BE2C (cell line): ENCODE measurements around the gene UBR3.
A peak's percentile ranks its signal among the peaks of the same experiment; 100 is the strongest.

Experiments used
- DNase-seq: peaks from one replicate; pipeline ENCODE4 v3.0.0-alpha.2; 2020
- H3K27me3 ChIP-seq: fragments of 250-450 bp; sonication (Bioruptor Pico); 2 replicates; pipeline ENCODE4 v1.5.1; 2020; ENCODE audit warnings: mild to moderate bottlenecking
- H3K36me3 ChIP-seq: fragments of 250-450 bp; sonication (Bioruptor Pico); 2 replicates; pipeline ENCODE4 v1.5.1; 2020; ENCODE audit warnings: mild to moderate bottlenecking
- H3K4me1 ChIP-seq: fragments of 250-450 bp; sonication (Bioruptor Pico); 2 replicates; pipeline ENCODE4 v1.5.1; 2020
- H3K4me3 ChIP-seq: 2 replicates; pipeline ENCODE4 v1.5.1; 2011; ENCODE audit warnings: low read depth, low read length
- H3K9me3 ChIP-seq: fragments of 250-450 bp; sonication (Bioruptor Pico); 2 replicates; pipeline ENCODE4 v1.5.1; 2020
- TF ChIP-seq, protein P1 (sequence below): IDR thresholded peaks from 2 replicates; pipeline ENCODE4 v1.5.1; 2012; ENCODE audit warnings: mild to moderate bottlenecking, low read depth, low read length

UBR3 gene

DNA sequence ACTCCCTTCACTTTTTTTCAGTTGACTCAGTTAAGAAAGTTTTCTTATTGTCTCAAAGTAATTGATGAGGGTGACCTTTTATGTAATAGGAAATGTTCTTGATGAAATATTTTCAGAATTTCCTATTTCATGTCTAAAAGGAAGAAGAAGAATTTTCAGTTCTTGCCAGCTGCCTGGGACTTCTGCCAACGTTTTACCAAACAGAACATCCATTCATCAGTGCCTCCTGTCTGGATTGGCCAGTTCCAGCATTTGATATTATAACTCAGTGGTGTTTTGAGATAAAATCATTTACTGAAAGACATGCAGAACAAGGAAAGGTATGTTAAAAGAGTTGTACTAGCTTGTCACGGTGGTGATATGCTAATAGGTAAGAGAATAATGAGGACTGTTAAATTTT is 246.0 kb downstream of the UBR3 start:
- Histone ChIP-seq H3K9me3 (no peaks in the 10 kb centered on the region), H3K4me1 (no peaks in the 10 kb centered on the region), H3K36me3 (no peaks in the 10 kb centered on the region), H3K4me3 (no peak overlapping the region), H3K27me3 (no peaks in the 10 kb centered on the region)
- peak; percentile 17 for DNase-seq
- TF ChIP-seq, protein P1, sequence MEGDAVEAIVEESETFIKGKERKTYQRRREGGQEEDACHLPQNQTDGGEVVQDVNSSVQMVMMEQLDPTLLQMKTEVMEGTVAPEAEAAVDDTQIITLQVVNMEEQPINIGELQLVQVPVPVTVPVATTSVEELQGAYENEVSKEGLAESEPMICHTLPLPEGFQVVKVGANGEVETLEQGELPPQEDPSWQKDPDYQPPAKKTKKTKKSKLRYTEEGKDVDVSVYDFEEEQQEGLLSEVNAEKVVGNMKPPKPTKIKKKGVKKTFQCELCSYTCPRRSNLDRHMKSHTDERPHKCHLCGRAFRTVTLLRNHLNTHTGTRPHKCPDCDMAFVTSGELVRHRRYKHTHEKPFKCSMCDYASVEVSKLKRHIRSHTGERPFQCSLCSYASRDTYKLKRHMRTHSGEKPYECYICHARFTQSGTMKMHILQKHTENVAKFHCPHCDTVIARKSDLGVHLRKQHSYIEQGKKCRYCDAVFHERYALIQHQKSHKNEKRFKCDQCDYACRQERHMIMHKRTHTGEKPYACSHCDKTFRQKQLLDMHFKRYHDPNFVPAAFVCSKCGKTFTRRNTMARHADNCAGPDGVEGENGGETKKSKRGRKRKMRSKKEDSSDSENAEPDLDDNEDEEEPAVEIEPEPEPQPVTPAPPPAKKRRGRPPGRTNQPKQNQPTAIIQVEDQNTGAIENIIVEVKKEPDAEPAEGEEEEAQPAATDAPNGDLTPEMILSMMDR: no peak

DNA sequence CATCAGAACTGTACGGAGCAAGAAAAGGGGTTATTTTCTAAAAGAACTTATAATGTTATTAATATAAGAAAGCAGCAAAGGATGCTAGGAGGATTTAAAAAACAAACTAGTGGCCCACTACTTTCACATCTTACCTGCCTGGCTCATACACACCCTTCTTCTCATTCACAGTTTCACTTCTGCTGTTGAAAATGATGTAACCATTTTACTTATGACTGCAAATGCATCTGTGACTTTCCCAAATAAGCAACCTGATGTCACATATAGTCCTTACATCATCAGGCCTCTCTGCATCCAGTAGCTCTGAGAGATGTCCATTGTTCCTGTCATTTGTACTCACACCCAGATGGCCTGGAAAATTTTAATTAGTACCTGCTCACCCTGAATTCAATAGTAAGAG is 248.9 kb downstream of the UBR3 start:
- Histone ChIP-seq H3K4me3 (no peak overlapping the region), H3K4me1 (no peaks in the 10 kb centered on the region), H3K27me3 (no peaks in the 10 kb centered on the region), H3K36me3 (no peaks in the 10 kb centered on the region), H3K9me3 (no peaks in the 10 kb centered on the region)
- TF ChIP-seq, protein P1: no peak
- DNase-seq: no peak

DNA sequence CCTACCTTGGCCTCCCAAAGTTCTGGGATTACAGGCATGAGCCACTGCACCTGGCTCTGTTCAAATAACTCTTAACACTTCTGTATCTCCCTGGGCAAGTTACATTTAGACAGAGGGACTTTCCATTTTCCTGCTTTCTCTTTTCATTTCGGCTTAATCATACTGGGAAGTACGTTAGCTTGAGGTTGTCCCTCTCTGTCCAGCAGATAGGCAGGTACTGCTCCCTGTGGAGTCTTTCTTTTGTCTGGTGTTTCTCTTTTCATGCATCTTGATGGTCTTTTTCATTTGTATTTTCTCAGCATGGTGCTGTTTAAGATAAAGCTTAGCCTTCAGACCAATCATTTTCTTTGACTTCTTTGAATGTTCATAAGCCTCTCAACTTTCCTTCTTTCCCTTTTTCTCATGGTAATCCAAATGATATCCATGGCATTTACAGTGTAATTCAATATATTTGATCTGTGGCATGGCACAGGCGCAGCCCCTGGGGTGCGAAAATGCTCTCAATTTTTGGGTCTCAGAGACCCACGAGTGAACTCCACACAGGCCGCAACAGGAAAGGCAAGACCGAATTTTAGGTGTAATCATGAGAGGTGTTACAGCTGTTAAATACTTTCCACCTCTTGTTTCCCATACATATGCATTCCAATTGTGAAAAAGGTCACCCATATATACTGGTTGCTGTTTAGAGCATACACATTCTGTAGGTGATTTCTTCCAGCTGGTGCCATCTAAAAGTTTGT is 250.7 kb downstream of the UBR3 start:
- Histone ChIP-seq H3K36me3 (no peaks in the 10 kb centered on the region; the same call in 1 of the 2 replicates), H3K4me1 (no peaks in the 10 kb centered on the region), H3K4me3 (no peak overlapping the region), H3K9me3 (no peaks in the 10 kb centered on the region), H3K27me3 (no peaks in the 10 kb centered on the region)
- DNase-seq: no peak
- TF ChIP-seq, protein P1: no peak

DNA sequence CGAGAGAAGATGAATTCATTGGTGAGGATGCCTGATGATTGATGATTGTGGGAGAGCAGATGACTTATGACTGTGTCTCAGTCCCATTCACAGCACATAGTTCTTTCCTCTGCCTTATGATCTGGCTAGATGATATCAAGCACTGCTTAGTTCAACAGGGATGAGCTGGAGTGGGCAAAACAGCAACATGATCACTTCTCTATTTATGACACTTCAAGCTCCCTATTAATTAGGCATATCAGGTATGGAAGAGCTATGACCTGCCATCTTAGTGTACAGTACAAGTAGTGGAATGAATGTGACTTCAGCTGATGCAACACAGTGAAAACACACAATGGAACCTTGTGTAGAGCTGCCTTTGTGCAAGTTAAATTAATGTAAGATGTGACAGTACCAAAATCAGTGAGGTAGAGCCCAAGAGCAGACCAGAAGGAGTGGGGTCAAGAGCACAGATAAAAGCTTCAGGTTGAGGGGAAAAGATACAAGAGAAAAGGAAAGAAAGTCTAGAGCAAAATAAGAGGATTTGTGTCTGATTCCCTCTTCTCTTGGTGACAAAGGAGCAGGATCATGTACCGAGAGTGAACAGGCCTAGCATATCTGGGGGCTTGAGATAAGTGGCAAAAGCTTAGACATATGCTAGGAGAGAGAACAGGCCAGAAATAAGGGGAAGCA is 257.7 kb downstream of the UBR3 start:
- Histone ChIP-seq H3K9me3 (no peaks in the 10 kb centered on the region), H3K27me3 (no peaks in the 10 kb centered on the region), H3K4me1 (no peaks in the 10 kb centered on the region), H3K4me3 (no peak overlapping the region), H3K36me3 (no peaks in the 10 kb centered on the region; the same call in 1 of the 2 replicates)
- DNase-seq: no peak
- TF ChIP-seq, protein P1: no peak

DNA sequence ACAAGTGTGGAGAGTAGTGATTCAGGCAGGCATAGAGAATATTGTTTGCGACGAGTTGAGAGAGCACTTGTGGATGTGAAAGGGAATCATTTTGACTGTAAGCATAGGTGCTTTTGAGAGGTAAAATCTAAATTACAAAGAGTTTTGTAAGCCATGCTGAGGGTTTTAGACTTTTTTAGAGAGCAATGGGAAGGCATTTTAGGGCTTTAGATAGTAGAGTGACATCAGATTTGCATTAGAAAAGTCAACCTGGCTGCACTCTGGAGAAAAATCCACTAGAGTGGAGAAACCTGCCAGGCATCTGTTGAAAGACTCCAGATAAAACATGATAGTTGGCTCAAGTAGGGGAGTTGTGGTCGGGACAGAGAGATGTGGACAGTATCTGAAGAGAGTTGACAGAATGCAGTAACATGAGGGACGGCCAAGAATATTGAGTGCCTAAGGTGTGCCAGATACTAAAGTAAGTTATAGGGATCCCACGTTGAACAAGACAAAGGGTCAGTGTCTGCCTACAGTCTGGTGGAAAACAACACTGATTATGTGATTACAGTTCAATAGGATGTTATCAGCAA is 258.9 kb downstream of the UBR3 start:
- TF ChIP-seq, protein P1: no peak
- Histone ChIP-seq H3K27me3 (no peaks in the 10 kb centered on the region), H3K9me3 (no peaks in the 10 kb centered on the region), H3K4me3 (no peak overlapping the region), H3K4me1 (no peaks in the 10 kb centered on the region), H3K36me3 (no peaks in the 10 kb centered on the region; the same call in 1 of the 2 replicates)
- no peak for DNase-seq
